OCI-M2 (cell line): ENCODE data around the gene HELB.
A peak's percentile ranks its signal among the peaks of the same experiment; 100 is the strongest.

Experiments
- DNase-seq: peaks from one replicate; lab custom pipeline; 2025; ENCODE audit not compliant: unreplicated experiment; lab: John Stamatoyannopoulos, UW

The HELB gene

GRCh38 chr12:66301944-66302826, at the start of gene HELB:
Gene HELB, plus strand, starts transcription at chr12:66302493. Its CDS starts 111 bp downstream, at chr12:66302604.
- peak; percentile 28 for DNase-seq

DNA sequence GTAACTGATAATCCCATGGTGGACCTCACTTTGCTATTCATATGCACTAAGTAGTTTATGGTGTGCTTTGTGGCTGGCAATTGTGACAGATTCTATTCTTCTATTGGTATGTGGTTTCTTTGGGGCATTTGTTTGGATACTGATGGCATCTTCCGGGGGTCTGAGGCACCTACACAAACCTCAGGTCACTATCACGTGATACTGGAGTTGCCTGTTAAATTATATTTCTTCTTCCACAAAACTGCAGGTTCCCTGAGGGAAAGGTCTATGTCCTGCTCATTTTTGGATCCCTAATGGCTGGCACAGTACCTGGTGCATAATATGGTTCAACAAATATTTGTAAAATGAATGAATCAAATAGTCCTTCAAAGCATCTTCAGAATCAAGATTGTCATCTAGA, 49.5 kb upstream of the HELB start:
- no peak for DNase-seq

- DNase-seq = no peak
Observed at GRCh38 chr12:66255737-66256136, 46.6 kb upstream of the HELB start.

DNA sequence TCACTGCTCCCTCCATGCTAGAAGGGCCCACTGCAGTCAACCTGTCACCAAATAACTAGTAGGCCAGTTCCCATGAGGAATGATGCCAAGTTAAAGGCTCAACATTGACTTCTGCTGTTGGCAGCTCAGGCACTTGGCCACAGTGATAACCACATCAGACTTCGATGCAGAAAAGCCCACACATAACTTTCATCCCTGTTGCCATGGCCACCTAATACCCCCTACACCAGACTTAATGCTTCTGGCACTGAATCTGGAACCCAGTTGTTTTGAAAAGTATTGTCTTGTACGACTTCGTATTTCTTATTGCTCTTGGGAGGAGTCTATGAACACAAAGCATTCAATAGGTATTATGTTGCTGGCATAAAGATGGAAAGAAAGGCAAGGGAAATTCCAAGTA, 44.3 kb upstream of the HELB start:
- no peak for DNase-seq

DNA sequence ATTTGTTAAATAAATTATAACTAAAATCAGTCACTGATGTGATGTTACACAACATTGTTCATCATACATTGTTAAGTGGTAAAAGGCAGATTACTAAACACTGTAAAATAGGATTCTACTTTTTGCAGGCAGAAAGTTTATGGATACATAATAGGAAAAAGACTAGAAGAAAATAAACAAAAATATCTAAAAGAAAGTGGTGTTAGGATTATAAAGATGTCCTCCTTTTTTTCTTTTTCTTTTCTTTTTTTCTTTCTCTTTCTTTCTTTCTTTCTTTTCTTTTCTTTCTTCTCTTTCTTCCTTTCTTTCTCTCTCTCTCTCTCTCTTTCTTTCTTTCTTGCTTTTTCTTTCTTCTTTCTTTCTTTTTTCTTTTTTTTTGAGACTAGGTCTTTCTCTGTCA, 39.6 kb upstream of the HELB start:
- DNase-seq = no peak

GRCh38 chr12:66268562-66268961, 33.7 kb upstream of the HELB start:
- no peak for DNase-seq

- DNase-seq = no peak
Observed at GRCh38 chr12:66269142-66269541, 33.2 kb upstream of the HELB start.

DNA sequence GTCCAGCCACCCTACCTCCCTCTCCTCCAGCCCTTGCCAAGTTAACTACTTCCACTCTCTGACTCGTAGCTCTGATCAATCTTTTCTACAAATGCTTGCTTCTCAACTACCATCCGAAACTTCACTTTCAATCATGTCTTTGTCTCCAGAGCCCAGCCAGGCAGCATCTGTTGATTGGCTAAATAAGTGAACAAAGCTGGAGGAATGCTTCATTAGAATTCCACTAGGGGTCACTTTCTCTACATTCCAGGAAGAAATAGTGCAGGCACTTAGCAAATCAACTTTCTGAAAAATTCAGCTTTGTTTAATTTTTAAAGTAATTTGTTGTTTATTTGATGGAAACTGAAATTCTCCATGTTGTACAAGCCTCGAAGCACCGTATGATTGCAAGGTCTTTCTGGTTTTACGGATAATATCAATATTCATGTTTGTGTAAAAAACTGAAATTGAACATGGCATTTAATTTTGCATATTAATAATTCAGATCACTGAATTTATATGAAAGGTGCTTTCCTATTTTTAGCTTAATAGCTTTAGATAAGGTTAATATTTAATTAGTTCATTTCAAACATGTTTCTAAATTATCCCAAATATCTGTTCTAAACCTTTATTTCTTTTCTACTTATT, 32.4 kb upstream of the HELB start:
- no peak for DNase-seq

- no peak for DNase-seq
Observed at GRCh38 chr12:66270613-66271012, 31.7 kb upstream of the HELB start.

DNA sequence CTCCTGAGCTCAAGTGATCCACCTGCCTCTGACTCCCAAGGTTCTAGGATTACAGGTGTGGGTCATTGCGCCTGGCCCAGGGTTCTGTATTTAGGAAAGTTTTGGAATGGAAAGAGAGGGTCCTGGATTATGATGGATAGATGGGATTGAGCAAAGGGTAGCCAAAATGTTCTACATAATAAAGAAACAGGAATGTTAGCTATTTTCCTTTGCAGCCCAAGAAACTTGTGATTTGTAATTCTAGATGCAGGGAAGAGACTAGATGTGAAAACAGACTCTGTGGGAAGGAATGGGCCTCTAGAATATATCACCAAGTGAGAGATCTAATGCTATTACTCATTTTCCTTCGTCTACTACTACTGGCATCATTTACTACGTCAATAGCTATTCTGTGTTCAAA, 29.6 kb upstream of the HELB start:
- no peak for DNase-seq

- DNase-seq = no peak
Observed at GRCh38 chr12:66273147-66273546, 29.1 kb upstream of the HELB start.

DNA sequence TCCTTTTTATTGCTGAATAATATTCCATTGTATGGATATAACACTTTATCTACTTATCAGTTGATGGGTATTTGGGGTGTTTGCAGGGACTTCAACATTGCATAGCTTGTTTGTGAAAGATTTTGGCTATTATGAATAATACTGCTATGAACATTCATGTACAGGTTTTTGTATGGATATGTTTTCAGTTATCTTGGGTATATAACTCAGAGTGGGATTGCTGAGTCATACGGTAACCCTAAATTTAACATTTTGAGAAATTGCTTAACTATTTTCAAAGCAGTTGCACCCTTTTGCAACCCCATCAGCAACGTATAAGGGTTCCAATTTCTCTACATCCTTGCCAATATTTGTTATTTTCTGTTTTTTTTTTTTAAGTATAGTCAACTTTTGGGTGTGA, 27.3 kb upstream of the HELB start:
- no peak for DNase-seq

DNA sequence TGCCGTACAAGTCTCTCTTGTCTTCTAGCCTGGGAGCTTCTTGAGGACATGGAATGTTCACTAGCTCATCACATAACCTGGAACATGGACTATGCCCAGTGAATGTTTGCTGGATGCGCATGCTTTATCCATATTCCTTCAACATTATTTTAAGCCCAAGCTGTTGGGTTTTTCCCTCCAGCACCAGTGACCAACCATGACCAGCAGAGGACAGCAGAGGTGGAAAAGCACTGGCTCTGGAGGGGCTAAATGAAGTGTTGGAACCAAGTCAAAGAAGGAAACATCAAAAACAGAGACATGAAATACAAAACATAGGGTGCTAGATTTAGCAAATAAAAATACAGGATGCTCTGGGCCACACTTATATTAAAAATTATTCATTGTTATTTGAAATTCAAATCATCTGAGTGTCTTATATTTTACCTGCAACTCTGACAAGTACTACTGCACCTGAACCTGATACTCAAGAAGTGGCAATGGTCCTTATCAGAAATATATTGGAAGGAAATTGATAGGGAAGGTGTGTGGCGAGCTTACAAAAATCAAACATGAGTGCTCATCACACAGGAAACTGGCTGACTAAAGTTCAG, 23.1 kb upstream of the HELB start:
- DNase-seq = no peak

- DNase-seq = no peak
Observed at GRCh38 chr12:66280561-66280960, 21.7 kb upstream of the HELB start.

- no peak for DNase-seq
Observed at GRCh38 chr12:66282244-66282643, 20.0 kb upstream of the HELB start.

GRCh38 chr12:66287275-66287674, 15.0 kb upstream of the HELB start:
- DNase-seq = no peak

DNA sequence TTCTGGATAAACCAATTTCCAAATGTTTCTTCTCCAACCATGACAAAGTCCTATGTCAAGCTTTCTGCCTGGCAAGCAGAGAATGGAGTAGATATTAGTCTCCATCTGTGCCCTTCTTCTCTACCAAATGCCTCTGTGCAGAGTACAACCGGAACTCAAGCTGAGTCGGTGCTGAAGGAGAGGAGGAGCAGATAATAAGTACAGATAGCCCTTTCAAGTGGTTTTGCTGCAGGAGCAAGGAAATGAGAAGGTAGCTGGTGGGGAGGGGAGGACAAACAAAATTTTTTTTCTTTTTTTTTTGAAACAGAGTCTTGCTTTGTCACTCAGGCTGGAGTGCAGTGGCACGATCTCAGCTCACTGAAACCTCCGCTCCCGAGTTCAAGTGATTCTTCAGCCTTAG, 14.2 kb upstream of the HELB start:
- DNase-seq = no peak

- no peak for DNase-seq
Observed at GRCh38 chr12:66289485-66289884, 12.8 kb upstream of the HELB start.

DNA sequence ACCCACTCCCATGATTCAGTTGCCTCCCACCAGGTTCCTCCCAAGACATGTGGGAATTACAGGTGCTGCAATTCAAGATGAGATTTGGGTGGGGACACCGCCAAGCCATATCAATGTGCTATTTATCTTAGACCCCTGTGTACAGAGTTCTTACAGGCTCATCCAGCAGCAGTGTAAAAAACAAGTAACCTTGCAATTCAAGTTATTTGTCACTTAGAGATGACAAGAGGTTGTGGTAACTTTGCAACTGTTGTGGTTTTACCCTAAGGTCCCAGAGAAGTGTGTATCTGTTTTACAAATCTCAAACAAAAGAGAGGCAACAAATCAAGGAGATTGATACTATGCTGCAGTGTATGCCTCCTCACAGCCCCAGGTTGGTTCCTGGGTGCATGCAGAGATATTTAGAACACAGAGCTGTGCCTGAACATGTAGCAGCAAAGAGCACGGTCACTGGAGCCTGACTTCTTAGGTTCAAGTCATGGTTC, 11.5 kb upstream of the HELB start:
- DNase-seq = no peak

GRCh38 chr12:66296176-66296683, 6.1 kb upstream of the HELB start:
- DNase-seq = no peak

DNA sequence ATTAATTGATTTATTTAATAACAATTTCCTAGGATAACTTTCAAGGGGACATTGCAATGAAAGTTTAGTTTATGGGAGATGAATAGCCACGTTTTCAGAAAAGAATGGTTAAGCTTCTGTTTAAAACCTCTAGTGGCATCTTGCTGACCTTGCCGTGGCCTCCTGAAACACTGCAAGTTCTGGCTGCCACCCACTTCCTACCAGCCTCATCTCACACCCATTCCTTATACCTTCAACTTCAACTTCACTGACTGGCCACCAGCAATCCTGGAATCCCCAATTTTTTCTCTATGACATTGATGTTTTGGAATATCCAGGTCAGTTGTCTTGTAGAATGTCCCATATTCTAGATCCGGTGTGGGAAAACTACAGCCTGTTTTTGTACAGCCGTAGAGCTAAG, 5.2 kb upstream of the HELB start:
- no peak for DNase-seq

- no peak for DNase-seq
Observed at GRCh38 chr12:66297923-66298322, 4.4 kb upstream of the HELB start.
